Naive thymus-derived CD8-positive, alpha-beta T cell (primary cell): Measurements from ENCODE around the gene SCFD2. TPM values are rescaled to one million over a fixed set of nuclear protein-coding genes. Genes with fewer than 3 reads are reported as not detected.

Experiments
- ATAC-seq, 2 donors: fragments of 150-1000 bp; cut with Tn5 transposase in 1 of 2; sonication (Bioruptor Pico), chemical (Tn5 transposase) in 1 of 2; 1 replicate in 1 of 2; 2 replicates in 1 of 2; pipeline ENCODE4 v1.10.0; 2021; ENCODE audit warnings: mild to moderate bottlenecking in 2 of 2, moderate library complexity in 2 of 2
- POLR2A ChIA-PET: fragments of 350-600 bp; sonication (Branson Sonifier 250); formaldehyde crosslinking; loops from one replicate; lab custom pipeline; 2021; ENCODE audit warnings: antibody characterized with exemption; lab: Charles Lee
- DNase-seq, 10 donors: peaks; one replicate each; pipeline versions ENCODE4 v3.0.0 to v3.0.0-alpha.2; 2020 to 2022
- H3K27ac Mint-ChIP-seq, 10 donors: one replicate each; pipeline ENCODE4 v1.8.0; 2020 to 2022; ENCODE audit warnings: mild to moderate bottlenecking in 10 of 10, mixed read lengths in 10 of 10, moderate library complexity in 4 of 10, inconsistent platforms in 1 of 10
- H3K27me3 Mint-ChIP-seq, 5 donors: one replicate each; pipeline ENCODE4 v1.8.0; 2021 to 2022; ENCODE audit warnings: mixed read lengths in 5 of 5
- H3K36me3 Mint-ChIP-seq, 3 donors: one replicate each; pipeline ENCODE4 v1.8.0; 2020 to 2022; ENCODE audit warnings: mixed read lengths in 3 of 3, mild to moderate bottlenecking in 2 of 3, inconsistent platforms in 1 of 3
- H3K4me1 Mint-ChIP-seq, 4 donors: one replicate each; pipeline ENCODE4 v1.8.0; 2021 to 2022; ENCODE audit warnings: mixed read lengths in 4 of 4
- H3K4me3 Mint-ChIP-seq, 10 donors: one replicate each; pipeline ENCODE4 v1.8.0; 2020 to 2022; ENCODE audit warnings: mild to moderate bottlenecking in 10 of 10, mixed read lengths in 10 of 10, moderate library complexity in 6 of 10, inconsistent platforms in 1 of 10
- H3K9me3 Mint-ChIP-seq, 9 donors: one replicate each; pipeline ENCODE4 v1.8.0; 2020 to 2022; ENCODE audit warnings: mixed read lengths in 9 of 9, mild to moderate bottlenecking in 3 of 9, inconsistent platforms in 1 of 9, moderate library complexity in 1 of 9
- polyA plus RNA-seq, 3 donors: library from polyadenylated mRNA; unstranded; fragments of 300-500 nt; fragmentation: Illumina TruSeq; gene quantifications; one replicate each; pipeline ENCODE4 v1.2.3, GENCODE V29; 2021
- total RNA-seq, 8 experiments: library from RNA in 2 of 8; stranded (reverse) in 2 of 8; gene quantifications; one replicate each; pipeline ENCODE4 v1.2.3 and lab custom pipeline; 2021 to 2026

The SCFD2 gene
- total and polyA plus RNA-seq, 5 experiments from 2014 or later = 14.3 to 21.7 (median 17.2) TPM

GRCh38 chr4:52949336-52949735 lies 416.5 kb downstream of the SCFD2 start:
- no peaks in the 10 kb centered on the region for H3K27me3 Mint-ChIP-seq
- peaks cover 13 to 29% (median 26%) of the 10 kb centered on the region in 3 donors for H3K36me3 Mint-ChIP-seq
- peaks cover 0 to 2% (median 0%) of the 10 kb centered on the region in 4 donors for H3K4me1 Mint-ChIP-seq
- H3K27ac Mint-ChIP-seq = no peak overlapping the region
- no peaks in the 10 kb centered on the region for H3K9me3 Mint-ChIP-seq
- DNase-seq (no peak), ATAC-seq (no peak)
- H3K4me3 Mint-ChIP-seq = no peak overlapping the region
- POLR2A ChIA-PET = no interaction called here

DNA sequence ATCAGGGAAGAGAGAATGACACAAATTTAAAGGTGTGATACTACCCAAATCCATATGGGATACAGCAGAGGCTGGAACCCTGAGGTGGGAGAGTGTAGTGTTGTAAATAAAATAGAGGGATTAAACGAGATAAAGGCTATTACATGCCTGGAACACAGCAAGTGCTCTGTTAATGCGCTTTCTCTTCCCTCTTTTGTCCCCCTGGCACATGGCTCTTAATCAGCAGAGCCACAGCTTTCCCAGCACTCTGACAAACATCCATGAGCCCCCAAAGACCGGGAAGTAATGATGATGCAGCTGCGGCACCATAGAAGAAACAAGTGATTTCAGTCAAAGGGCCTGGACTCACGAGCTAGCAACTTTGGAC lies 417.8 kb downstream of the SCFD2 start:
- Mint-ChIP-seq H3K4me3 (no peak overlapping the region), H3K36me3 (peaks cover 13 to 25% (median 24%) of the 10 kb centered on the region in 3 donors), H3K27me3 (no peaks in the 10 kb centered on the region), H3K27ac (no peak overlapping the region), H3K9me3 (no peaks in the 10 kb centered on the region), H3K4me1 (peaks cover 0 to 2% (median 0%) of the 10 kb centered on the region in 4 donors)
- no peak for DNase-seq
- ATAC-seq = no peak
- POLR2A ChIA-PET = no interaction called here

GRCh38 chr4:52947401-52948056 lies 418.3 kb downstream of the SCFD2 start:
- peaks cover 0 to 2% (median 0%) of the 10 kb centered on the region in 4 donors for H3K4me1 Mint-ChIP-seq
- ATAC-seq = no peak

DNA sequence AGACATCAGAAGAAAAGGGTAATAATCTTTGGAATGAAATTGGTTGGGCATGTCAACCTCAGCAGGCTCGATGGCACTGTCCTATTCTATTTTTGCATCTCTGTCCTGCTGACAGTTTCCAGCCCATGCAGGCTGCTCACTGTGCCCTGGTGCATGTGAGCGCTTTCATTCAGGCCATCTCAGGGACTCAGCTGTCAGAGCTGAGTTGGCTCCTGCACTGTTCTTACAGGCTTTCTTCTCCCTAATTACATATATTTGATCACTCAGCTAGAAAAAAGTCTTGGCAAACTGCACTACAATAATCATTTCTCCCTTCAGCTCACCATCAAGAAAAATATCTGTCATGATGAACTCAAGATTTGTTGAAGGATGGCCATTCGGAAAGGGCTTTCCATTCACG lies 419.0 kb downstream of the SCFD2 start:
- H3K27me3 Mint-ChIP-seq = no peaks in the 10 kb centered on the region

More at GRCh38 chr4:52947401-52948056, 418.3 kb downstream of the SCFD2 start:
- DNase-seq = no peak
- Mint-ChIP-seq H3K27ac (no peak overlapping the region), H3K36me3 (peaks cover 13 to 25% (median 21%) of the 10 kb centered on the region in 3 donors), H3K9me3 (no peaks in the 10 kb centered on the region), H3K4me3 (no peak overlapping the region), H3K27me3 (no peaks in the 10 kb centered on the region)
- POLR2A ChIA-PET = no interaction called here

DNA sequence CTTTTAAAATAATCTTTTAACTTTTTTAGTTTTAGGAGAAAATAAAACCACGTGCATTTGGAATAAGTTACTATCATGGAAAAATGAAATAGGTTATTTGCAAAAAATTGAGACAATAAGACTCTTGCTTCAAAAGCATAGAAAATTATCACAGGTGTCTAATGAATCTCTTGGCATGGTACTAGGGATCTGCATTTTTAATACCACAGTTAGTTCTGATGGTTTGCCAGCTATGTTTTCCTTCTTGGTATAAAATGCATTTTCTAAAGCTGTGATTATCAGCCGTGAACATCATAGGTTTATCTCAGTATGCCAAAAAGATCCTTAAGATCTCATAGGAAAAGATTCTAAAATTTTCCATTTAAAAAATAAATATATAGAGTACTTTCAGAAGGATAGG lies 419.9 kb downstream of the SCFD2 start:
- Mint-ChIP-seq H3K4me1 (peaks cover 0 to 2% (median 0%) of the 10 kb centered on the region in 4 donors), H3K27ac (no peak overlapping the region), H3K4me3 (no peak overlapping the region), H3K27me3 (no peaks in the 10 kb centered on the region), H3K9me3 (no peaks in the 10 kb centered on the region), H3K36me3 (peaks cover 5 to 19% (median 15%) of the 10 kb centered on the region in 3 donors)
- POLR2A ChIA-PET = no interaction called here
- ATAC-seq = no peak
- no peak for DNase-seq

More for the DNA sequence above, 419.0 kb downstream of the SCFD2 start:
- DNase-seq = no peak
- H3K4me1 Mint-ChIP-seq = peaks cover 0 to 2% (median 0%) of the 10 kb centered on the region in 4 donors
- no peak overlapping the region for H3K27ac Mint-ChIP-seq
- POLR2A ChIA-PET = no interaction called here
- H3K4me3 Mint-ChIP-seq = no peak overlapping the region
- no peaks in the 10 kb centered on the region for H3K9me3 Mint-ChIP-seq
- peaks cover 13 to 28% (median 21%) of the 10 kb centered on the region in 3 donors for H3K36me3 Mint-ChIP-seq
- ATAC-seq = no peak

DNA sequence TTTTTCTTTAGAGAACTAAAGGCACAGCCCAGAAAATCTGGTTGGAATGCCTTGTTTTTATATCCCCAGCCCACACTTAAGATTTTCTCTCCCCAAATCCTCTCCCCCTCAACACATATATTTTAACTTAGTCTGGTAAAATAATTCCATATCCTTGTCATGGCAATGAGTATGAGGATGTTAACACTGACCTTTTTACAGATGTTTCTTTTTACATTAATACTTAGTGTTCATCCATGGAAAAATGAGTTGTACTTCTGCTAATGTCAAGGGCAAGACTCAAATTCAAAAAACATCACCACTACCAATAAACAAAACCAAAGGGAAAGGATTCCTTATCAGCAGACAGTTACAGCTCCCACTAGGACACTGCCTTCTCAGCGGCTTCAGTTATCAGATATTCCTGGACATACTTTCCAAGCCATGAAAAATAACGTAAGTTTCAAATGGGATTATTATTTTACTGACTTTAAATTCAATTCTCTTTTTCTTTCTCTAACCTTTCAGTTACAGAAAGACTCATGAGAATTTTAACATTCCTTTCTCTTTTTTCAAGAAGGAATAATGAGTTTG lies 420.4 kb downstream of the SCFD2 start:
- H3K27ac Mint-ChIP-seq = no peak overlapping the region
- no peaks in the 10 kb centered on the region for H3K27me3 Mint-ChIP-seq
- DNase-seq (no peak), ATAC-seq (no peak)
- POLR2A ChIA-PET = no interaction called here
- H3K9me3 Mint-ChIP-seq = no peaks in the 10 kb centered on the region
- peaks cover 0 to 2% (median 0%) of the 10 kb centered on the region in 4 donors for H3K4me1 Mint-ChIP-seq
- peaks cover 4 to 17% (median 11%) of the 10 kb centered on the region in 3 donors for H3K36me3 Mint-ChIP-seq
- H3K4me3 Mint-ChIP-seq = no peak overlapping the region

DNA sequence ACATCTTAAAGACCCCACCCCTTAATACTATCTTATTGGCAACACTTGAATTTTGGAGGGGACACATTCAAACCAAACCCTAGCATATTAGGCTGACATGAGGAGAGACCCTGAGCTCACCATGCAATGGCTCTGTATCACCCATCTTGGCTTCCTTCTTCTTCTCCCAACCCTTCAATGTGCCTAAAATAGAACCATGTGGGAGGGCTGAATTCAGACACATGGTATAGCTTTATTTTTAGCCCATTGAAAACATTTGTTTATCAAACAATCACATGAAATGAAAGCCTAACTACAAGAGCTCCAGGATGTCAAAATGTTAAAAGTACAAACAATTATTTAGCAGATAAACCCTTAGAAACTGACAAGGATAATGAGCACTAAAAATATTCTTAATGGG lies 422.2 kb downstream of the SCFD2 start:
- Mint-ChIP-seq H3K4me3 (no peak overlapping the region), H3K27ac (no peak overlapping the region), H3K27me3 (no peaks in the 10 kb centered on the region), H3K36me3 (peaks cover 0 to 6% (median 5%) of the 10 kb centered on the region in 3 donors), H3K4me1 (no peaks in the 10 kb centered on the region), H3K9me3 (no peaks in the 10 kb centered on the region)
- ATAC-seq = no peak
- POLR2A ChIA-PET = no interaction called here
- no peak for DNase-seq

- Mint-ChIP-seq H3K9me3 (no peaks in the 10 kb centered on the region), H3K4me3 (no peak overlapping the region), H3K27me3 (no peaks in the 10 kb centered on the region), H3K27ac (no peak overlapping the region), H3K4me1 (no peaks in the 10 kb centered on the region), H3K36me3 (peaks cover 0 to 9% (median 5%) of the 10 kb centered on the region in 3 donors)
- ATAC-seq = no peak
- no peak for DNase-seq
- POLR2A ChIA-PET = no interaction called here
Observed at GRCh38 chr4:52942936-52943335, 422.9 kb downstream of the SCFD2 start.

DNA sequence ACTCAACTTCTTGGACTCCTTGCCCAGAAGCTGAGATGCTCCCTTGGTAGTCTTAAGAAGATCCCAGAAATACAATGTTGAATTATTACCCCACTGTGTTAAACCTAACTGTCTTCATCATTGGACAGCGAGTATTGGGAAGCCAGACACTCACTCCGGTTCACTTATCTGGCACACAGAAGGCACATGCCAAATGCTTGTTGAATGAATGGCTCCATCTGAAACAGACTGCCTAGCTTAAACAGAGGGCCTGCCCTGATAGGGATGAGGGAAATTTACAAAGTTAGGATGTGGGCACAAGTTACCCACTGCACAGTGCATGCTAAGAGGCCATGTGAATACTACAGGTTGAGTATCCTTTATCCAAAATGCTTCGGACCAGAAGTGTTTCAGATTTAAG lies 424.4 kb downstream of the SCFD2 start:
- Mint-ChIP-seq H3K27ac (no peak overlapping the region), H3K4me1 (peaks cover 0 to 2% (median 0%) of the 10 kb centered on the region in 4 donors), H3K4me3 (no peak overlapping the region), H3K27me3 (no peaks in the 10 kb centered on the region), H3K9me3 (peaks cover 0 to 4% (median 0%) of the 10 kb centered on the region in 9 donors), H3K36me3 (peaks cover 7 to 18% (median 14%) of the 10 kb centered on the region in 3 donors)
- no peak for DNase-seq
- POLR2A ChIA-PET = no interaction called here
- ATAC-seq = no peak

DNA sequence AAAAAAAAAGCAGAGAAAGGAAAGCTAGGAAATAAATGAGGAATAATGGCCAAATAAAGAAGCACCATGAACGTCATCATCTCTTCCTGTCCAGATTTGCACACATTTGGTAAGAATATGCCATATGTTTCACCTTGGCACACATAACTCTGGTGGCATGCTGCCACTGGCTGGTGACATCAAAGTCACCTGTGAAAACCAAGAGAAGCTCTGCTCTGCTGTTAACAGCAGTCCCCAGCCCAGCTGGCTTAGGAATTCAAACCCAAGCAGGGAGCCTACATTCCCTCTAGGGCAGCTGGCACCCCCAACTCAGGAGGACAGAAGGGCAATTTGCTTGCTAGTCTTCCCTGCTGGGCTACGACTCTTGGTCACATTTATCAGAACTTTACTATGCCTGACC lies 426.1 kb downstream of the SCFD2 start:
- DNase-seq = no peak
- Mint-ChIP-seq H3K9me3 (peaks cover 0 to 4% (median 0%) of the 10 kb centered on the region in 9 donors), H3K4me3 (no peak overlapping the region), H3K27me3 (no peaks in the 10 kb centered on the region), H3K27ac (no peak overlapping the region), H3K36me3 (peaks cover 10 to 18% (median 15%) of the 10 kb centered on the region in 3 donors), H3K4me1 (peaks cover 0 to 2% (median 0%) of the 10 kb centered on the region in 4 donors)
- POLR2A ChIA-PET = no interaction called here
- ATAC-seq = no peak

DNA sequence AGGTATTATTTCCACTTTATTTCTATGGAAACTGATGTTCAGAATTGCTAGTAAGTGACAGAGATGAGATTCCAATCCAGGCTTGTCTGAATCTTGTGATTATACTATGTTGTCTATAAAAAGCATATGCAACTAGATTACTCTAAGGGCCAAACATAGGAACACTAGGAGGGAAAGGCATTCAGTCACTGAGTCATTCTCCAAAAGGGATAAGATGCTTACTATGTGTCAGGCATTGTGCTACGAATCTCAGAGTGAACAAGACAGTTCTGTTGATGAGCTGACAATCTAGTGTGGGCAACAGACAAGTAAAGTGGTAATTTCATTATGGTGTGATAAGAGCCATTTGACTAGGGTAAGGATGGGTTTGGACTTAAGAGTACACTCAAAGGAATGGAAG lies 426.5 kb downstream of the SCFD2 start:
- no peak overlapping the region for H3K27ac Mint-ChIP-seq
- H3K36me3 Mint-ChIP-seq = peaks cover 10 to 18% (median 15%) of the 10 kb centered on the region in 3 donors
- ATAC-seq (no peak), DNase-seq (no peak)
- peaks cover 0 to 2% (median 0%) of the 10 kb centered on the region in 4 donors for H3K4me1 Mint-ChIP-seq
- no peak overlapping the region for H3K4me3 Mint-ChIP-seq
- POLR2A ChIA-PET = no interaction called here
- H3K27me3 Mint-ChIP-seq = no peaks in the 10 kb centered on the region
- peaks cover 0 to 4% (median 0%) of the 10 kb centered on the region in 9 donors for H3K9me3 Mint-ChIP-seq

GRCh38 chr4:52937829-52938228 lies 428.0 kb downstream of the SCFD2 start:
- no peak for ATAC-seq
- Mint-ChIP-seq H3K9me3 (peaks cover 0 to 4% (median 0%) of the 10 kb centered on the region in 9 donors), H3K36me3 (peaks cover 10 to 18% (median 12%) of the 10 kb centered on the region in 3 donors)

GRCh38 chr4:52936729-52937128 lies 429.1 kb downstream of the SCFD2 start:
- DNase-seq (no peak), ATAC-seq (no peak)
- Mint-ChIP-seq H3K4me3 (no peak overlapping the region), H3K36me3 (peaks cover 10 to 19% (median 12%) of the 10 kb centered on the region in 3 donors), H3K27ac (no peak overlapping the region), H3K9me3 (peaks cover 0 to 4% (median 0%) of the 10 kb centered on the region in 9 donors), H3K4me1 (peaks cover 2 to 15% (median 8%) of the 10 kb centered on the region in 4 donors), H3K27me3 (no peaks in the 10 kb centered on the region)
- POLR2A ChIA-PET = no interaction called here

More at GRCh38 chr4:52937829-52938228, 428.0 kb downstream of the SCFD2 start:
- Mint-ChIP-seq H3K4me1 (peaks cover 2 to 9% (median 6%) of the 10 kb centered on the region in 4 donors), H3K27ac (no peak overlapping the region), H3K4me3 (no peak overlapping the region), H3K27me3 (no peaks in the 10 kb centered on the region)
- no peak for DNase-seq
- POLR2A ChIA-PET = no interaction called here
